WI38 (cell line): ENCODE data around the gene CACNA2D3.
"Not testable (repeated sequence)": the region's sequence is repeated elsewhere in the genome, so short reads cannot be mapped to it uniquely, and the experiment has no call there.

Experiments used
- H3K4me3 ChIP-seq: 2 replicates; pipeline ENCODE4 v1.5.1; 2011; ENCODE audit warnings: low read depth, mild to moderate bottlenecking, control low read depth, low read length
- CTCF ChIP-seq: IDR thresholded peaks from 2 replicates; pipeline ENCODE4 v1.5.1; 2012; ENCODE audit warnings: low read depth, mild to moderate bottlenecking, control low read depth, low read length

The CACNA2D3 gene

GRCh38 chr3:54087581-54088410, 34.6 kb upstream of the CACNA2D3 start:
- TF ChIP-seq CTCF, result no peak
- H3K4me3 ChIP-seq, result no peak overlapping the region

GRCh38 chr3:54093491-54094248, 28.7 kb upstream of the CACNA2D3 start:
- no peak overlapping the region for H3K4me3 ChIP-seq
- TF ChIP-seq CTCF, result no peak

GRCh38 chr3:54094926-54095325, 27.4 kb upstream of the CACNA2D3 start:
- no peak for TF ChIP-seq CTCF
- no peak overlapping the region for H3K4me3 ChIP-seq

GRCh38 chr3:54099381-54099780, 23.0 kb upstream of the CACNA2D3 start:
- no peak overlapping the region for H3K4me3 ChIP-seq
- TF ChIP-seq CTCF, result no peak

- no peak for TF ChIP-seq CTCF
- no peak overlapping the region for H3K4me3 ChIP-seq
Observed at GRCh38 chr3:54104084-54104483, 18.3 kb upstream of the CACNA2D3 start.

- not testable (repeated sequence) for H3K4me3 ChIP-seq
Observed at GRCh38 chr3:54116129-54116528, 6.2 kb upstream of the CACNA2D3 start.

DNA sequence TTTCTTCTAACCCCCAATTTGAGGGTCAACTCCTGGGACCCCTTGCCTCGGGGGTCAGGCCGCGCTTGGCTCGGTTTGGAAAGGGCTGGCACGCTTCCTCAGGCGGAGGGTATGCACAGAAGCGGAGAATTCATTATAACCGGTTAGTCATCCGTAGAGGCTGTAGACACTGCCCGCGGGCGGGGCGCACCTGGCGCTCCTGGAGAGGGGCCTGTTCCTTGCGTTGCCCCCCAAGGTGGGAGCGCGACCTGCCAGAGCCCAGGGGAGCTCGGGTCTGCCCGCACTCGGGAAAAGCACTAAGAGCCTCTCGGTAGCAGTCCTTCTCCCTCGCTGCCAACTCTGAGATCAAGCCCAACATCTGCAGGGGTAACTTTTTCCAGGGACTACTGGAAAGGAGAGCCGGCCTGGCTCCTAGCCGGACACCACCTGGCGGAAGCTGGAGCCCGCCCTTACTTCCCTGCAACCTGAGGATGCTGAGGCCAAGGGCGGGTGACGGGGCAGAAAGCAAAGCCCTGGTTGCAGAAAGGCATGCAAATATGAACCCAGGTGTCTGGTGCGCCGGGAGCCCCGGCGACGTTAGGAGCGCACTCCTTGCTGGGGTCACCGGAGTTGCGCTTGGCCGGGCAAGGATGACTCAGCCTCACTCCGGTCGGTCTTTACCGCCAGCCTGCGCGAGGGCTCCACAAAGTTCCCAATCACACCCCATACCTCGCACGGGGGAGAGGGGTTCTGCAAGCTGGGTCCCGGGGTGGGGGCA, 1.5 kb upstream of the CACNA2D3 start:
- no peak overlapping the region for H3K4me3 ChIP-seq

More for the DNA sequence above, 1.5 kb upstream of the CACNA2D3 start:
- TF ChIP-seq CTCF, result no peak
